GM19043 (cell line): ENCODE data around the gene HAO1.

Experiments
- ATAC-seq: cut with Tn5 transposase; IDR thresholded peaks from one replicate; pipeline ENCODE4 v1.9.1; 2021; ENCODE audit warnings: low read depth; ENCODE audit not compliant: unreplicated experiment

The HAO1 gene

GRCh38 chr20:7930343-7930742 is 9.9 kb downstream of the HAO1 start:
- ATAC-seq, result no peak

DNA sequence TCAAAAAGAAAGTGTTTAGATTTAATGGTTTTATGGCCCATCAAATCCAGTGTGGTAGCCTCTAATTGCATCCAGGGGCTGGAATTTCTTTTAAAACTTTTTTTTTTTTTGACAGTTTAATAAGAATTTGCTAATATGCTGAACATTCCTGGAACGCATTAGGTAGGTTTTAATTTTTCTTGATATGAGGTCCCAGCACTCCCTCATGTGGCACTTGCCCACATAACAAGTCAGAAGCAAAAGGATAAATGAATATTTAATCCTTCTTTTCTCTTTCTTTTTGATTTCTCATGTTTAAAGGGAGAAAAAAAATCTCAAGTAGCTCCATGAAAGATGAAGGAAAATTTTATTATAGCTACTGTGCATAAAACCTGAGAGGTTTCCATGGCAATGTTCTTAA is 13.5 kb downstream of the HAO1 start:
- ATAC-seq, result no peak

DNA sequence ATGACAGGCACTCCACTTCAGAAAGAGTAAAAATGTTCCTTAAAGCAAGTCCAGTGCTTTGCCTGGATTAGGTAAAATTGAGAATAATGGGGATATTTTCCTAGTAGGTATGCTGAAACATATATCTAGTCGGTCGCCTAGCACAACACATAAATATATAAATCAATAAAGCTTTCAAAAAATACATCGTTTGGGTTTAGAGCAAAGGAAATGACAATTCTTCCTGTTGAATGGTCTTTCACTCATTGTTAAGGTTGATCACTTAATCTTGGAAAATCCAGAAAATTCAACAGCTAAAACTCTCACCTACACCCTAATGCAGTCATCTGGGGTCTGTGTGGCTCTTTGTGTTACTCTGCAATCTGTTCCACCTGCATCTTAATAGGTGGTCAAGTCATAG is 13.9 kb downstream of the HAO1 start:
- ATAC-seq, result no peak

DNA sequence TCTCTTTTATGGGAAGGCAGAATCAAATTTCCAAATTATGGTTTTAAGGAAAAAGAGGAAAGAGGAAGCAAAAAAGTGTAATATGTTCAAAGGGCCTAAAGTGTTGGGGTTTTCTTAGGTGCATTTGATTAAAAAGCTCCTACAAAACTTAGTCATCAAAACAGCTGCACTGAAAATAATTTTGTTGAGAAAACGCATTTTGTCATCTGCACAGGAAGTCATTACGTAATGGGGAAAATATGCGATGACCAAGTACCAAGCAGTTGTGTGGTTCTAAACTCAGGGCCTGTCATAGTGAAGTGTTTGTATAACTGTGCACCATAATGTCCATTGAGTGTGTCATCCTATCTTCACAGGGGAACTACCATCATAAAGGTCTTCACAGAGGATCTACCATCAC is 15.6 kb downstream of the HAO1 start:
- ATAC-seq, result no peak

- ATAC-seq, result no peak
These were observed 23.6 kb downstream of the HAO1 start for GRCh38 chr20:7916648-7917047.

GRCh38 chr20:7912551-7912950 is 27.7 kb downstream of the HAO1 start:
- ATAC-seq, result no peak

DNA sequence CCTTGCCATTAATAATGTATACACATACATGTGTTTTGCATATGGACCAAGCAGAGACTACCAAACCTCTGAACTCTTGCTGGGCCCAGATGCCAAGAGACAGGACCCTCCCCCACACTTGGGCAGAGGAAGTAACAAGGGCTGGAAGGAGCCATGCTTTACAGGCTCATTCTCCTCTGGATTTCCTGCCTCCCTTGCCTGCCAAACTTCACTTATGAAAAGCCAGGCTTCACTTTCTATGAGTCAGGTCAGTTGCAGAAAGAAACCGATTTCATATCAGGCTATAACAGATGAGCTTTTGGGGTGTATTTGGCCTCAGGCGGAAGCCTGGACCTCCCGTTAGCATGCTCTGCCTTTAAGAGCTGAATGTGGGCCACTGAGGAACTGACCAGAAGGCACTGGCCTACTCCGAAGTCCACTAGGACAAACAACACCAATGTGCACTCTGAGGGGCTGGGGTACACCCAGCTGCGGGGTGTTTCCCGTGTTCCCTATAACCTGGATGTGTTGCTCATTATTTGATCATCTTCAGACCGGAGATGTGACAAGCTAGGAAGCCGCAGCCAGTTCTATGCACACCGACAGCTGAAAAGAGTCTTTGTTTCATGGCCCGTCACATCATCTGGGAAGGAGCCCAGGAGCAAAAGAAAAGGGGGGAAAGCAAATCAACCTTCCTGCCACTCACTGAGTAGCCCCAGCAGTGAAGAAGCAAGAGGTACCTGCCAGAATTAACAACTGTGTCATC is 28.5 kb downstream of the HAO1 start:
- no peak for ATAC-seq

GRCh38 chr20:7908905-7909304 is 31.4 kb downstream of the HAO1 start:
- ATAC-seq, result no peak

- no peak for ATAC-seq
These were observed 36.8 kb downstream of the HAO1 start for GRCh38 chr20:7903429-7903828.

- no peak for ATAC-seq
These were observed 37.4 kb downstream of the HAO1 start for GRCh38 chr20:7902879-7903278.

GRCh38 chr20:7897781-7898364 is 42.4 kb downstream of the HAO1 start:
- no peak for ATAC-seq

- ATAC-seq, result no peak
These were observed 47.1 kb downstream of the HAO1 start for GRCh38 chr20:7893014-7893730.

- ATAC-seq, result no peak
These were observed 48.6 kb downstream of the HAO1 start for GRCh38 chr20:7891705-7892104.

GRCh38 chr20:7889736-7890135 is 50.5 kb downstream of the HAO1 start:
- ATAC-seq, result no peak

DNA sequence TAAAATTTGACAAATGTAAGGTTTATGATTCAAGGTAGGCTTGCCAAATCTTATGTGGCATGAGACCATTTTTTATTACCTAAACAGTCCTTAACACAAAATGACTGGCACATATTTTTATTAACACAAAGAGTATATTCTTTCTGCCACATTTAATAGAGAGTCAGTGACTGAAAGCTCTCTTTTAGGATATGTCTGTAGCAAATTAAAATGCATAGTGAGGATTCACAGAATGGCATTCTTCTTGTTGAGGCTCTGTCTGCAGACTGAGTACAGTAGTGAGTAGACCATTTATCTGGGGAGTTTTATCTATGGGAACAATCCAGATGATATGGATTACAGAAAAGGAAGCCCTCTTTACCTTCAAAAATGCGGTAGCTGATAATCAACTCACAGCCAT is 56.5 kb downstream of the HAO1 start:
- ATAC-seq, result no peak

- ATAC-seq, result no peak
These were observed 56.9 kb downstream of the HAO1 start for GRCh38 chr20:7883309-7883708.

DNA sequence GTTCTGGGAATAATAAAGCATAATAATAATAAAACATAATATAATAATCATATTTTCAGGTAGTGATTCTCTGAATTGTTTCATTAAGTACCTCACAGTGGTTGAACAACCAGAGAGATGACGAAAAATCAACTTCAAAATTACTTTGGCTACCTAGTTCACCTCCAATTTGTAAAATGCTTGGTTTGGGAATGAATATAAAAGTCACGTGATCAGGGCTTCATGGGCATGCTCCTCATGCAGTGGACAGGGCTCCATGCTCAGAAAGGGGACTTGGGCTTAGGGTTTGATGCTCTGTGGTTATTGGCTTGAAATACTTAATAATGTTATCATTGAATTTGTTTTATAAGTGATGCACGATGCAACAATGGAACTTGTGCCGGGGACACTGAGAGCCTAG is 58.2 kb downstream of the HAO1 start:
- ATAC-seq, result no peak

DNA sequence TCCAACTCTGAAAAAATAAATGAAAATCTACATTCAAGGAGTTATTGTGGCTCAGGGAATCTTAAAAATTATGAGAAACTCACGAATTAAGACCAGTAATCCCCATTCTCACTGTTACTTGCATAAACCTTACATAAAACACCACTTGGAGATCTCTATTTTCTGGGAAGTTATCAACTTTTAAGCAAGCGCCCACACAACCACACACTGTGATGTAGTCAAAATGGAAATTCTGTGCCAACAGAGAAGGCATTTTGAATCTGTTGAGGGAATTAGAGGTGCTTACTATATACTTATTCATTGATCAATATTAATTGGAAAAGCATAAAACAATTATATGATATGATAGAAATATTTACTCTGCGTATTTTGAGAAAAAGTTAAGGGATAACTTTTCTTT is 58.7 kb downstream of the HAO1 start:
- ATAC-seq, result no peak

- ATAC-seq, result peak; percentile 59
These were observed 60.4 kb downstream of the HAO1 start for GRCh38 chr20:7879883-7880282.

GRCh38 chr20:7868108-7868507 is 72.2 kb downstream of the HAO1 start:
- no peak for ATAC-seq

DNA sequence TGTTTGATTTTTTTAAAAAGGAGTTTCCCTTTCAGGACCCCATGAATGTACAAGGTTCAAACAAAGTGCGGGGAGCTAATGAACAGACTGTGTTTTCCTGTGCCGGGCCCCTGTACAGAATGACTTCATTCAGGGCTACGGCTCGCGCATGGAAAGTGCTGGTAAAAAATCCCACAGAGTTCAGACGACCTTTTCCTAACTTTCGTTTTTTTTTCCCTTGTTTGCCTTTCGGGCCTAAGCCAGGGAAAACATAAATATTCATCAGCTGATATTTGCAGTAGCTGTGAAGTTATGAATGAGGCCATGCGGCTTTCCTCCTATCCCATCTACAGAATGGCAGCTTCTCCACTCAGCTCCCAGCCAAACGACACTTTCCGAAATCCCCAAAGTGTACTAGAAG is 74.0 kb downstream of the HAO1 start:
- ATAC-seq, result no peak

- ATAC-seq, result no peak
These were observed 80.9 kb downstream of the HAO1 start for GRCh38 chr20:7859356-7859802.
